HG02610 (cell line): ENCODE results near the gene MLANA.
"Not testable (repeated sequence)": the region's sequence is repeated elsewhere in the genome, so short reads cannot be mapped to it uniquely, and the experiment has no call there.

ENCODE experiments used
- ATAC-seq: cut with Tn5 transposase; IDR thresholded peaks from one replicate; pipeline ENCODE4 v1.9.1; 2021; ENCODE audit warnings: mild to moderate bottlenecking, moderate library complexity; ENCODE audit not compliant: unreplicated experiment

MLANA gene

DNA sequence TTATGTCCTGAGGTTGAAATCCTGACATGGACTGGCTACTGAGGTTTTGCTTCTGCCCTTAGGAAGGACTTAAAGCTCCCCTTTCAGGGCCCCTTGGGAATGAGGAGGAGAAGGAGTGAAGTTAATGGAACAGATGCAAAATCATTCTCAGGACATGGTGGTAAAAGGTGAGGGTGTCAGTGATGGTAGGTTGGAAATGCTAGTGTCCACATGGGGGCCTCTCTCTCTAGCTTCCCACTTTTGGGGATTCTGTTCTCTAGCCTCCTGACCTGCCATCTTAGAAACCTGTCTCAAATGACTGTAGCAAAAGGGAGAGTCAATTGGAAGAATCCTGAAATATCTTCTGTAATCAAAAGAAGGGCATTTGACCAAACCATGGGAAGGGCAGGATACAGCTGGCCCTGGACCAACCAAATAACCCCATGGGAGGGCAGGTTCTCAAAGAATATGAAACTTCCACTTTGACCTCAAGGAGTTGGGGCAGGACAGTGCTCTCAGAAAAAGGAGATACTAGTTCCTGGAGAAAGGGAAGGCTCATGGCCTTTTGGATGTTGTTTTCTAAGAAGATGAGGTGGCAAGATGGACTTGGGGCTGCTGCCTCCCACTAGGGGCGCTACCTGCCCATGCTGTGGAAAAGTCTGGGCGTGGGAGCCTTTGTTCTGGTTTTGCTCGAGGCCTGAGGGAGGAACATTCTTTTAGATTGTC lies 21.2 kb upstream of the MLANA start:
- no peak for ATAC-seq

DNA sequence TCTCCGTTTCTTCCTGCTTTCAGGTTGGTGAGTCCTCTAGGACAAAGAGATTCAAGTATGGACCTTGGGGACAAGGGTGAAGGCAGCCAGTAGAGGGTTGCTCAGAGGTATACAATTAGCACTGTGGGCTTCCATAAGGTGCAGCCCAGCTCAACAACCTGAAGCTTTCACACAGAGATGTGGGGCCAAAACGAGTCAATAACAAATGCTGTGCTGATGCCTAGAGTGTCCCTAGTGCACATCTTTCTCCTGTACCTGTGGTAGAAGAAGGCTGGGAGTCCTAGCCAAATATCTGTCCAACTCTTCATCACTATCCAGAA lies 20.7 kb upstream of the MLANA start:
- ATAC-seq: no peak

DNA sequence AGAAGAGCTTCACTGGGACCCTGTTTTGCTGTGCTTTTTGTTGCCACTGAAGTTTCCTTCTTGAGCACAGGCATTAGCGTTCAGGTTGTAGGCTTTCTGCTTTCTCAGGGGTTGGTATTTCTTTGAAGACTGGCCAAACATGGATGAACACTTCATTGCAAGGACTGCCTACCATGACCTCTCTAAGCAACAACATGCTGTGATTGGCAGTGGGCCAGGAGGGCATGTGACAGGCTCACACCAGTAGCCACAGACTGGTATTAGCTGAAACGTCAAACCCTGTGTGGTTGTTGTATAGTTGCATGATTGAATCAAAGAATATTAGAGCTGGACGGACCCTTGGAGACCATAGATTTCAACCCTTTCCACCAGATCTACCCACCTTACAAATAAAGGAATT lies 20.0 kb upstream of the MLANA start:
- ATAC-seq: no peak

- ATAC-seq: no peak
Observed at GRCh38 chr9:5871785-5872184, 18.9 kb upstream of the MLANA start.

DNA sequence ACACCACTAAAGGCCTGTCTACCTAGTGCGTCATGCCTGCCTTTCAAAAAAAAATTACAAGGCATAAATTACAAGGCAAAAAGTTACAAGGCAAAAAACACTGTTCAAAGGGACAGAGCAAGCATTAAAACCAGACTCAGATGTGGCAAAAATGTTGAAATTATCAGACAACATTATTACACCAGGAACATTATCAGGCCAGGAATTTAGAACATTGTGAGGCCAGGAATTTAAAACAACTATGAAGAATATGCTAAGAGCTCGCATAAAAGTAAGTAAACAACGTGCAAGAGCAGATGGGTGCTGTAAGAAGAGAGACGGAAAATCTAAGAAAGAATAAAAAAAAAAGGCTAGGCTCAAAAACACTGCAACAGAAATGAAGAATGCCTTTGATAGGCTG lies 18.2 kb upstream of the MLANA start:
- no peak for ATAC-seq

- no peak for ATAC-seq
Observed at GRCh38 chr9:5873439-5873838, 17.2 kb upstream of the MLANA start.

DNA sequence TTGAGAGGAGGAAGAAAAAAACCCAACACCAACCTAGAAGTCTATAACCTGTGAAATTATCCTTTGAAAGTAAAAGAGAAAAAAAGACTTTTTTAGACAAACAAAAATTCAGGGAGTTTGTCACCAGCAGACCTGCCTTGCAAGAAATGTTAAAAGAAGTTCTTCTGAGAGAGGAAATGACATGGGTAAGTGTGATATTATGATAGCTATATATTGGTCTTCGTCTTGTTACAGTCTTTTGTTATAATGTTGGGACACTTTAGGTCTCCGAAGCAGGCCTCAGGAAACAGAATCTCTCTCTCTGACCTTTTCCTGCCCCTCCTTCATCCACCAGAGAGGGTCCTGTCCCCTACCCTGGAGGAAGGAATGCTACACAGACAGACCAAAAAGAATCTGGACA lies 16.6 kb upstream of the MLANA start:
- ATAC-seq: no peak

GRCh38 chr9:5876026-5876425 lies 14.7 kb upstream of the MLANA start:
- peak; percentile 82 for ATAC-seq

GRCh38 chr9:5876711-5877110 lies 14.0 kb upstream of the MLANA start:
- no peak for ATAC-seq

DNA sequence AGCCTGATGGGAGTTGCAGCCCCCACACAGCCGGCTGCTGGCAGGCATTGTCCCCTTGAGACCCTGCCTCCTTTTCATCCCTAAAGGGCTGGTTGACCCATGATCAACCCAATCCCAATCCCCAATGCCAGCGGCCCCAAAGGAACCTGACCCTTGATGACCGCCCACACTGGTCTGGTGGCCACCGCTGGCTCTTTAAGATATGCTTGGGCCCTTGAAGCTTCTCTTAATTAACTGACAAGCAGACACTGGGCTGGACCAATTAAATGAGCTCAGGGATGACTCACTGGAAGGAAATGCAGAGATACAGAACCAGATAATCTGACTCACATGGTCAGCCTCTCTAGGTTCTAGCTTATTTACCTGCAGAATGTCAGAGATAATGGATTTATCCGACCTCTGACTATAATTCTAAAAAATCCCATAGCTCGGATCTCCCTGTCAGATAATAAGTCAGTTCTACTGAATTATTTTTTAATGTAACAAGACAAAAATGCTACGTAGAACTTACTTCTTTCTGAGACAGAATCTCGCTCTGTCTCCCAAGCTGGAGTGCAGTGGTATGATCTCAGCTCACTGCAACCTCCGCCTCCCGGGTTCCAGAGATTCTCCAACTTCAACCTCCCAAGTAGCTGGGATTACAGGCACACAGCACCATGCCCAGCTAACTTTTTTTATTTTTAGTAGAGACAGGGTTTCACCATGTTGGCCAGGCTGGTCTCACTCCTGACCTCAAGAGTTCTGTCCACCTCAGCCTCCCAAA lies 11.1 kb upstream of the MLANA start:
- no peak for ATAC-seq

- ATAC-seq: not testable (repeated sequence)
Observed at GRCh38 chr9:5882244-5883012, 8.3 kb upstream of the MLANA start.

DNA sequence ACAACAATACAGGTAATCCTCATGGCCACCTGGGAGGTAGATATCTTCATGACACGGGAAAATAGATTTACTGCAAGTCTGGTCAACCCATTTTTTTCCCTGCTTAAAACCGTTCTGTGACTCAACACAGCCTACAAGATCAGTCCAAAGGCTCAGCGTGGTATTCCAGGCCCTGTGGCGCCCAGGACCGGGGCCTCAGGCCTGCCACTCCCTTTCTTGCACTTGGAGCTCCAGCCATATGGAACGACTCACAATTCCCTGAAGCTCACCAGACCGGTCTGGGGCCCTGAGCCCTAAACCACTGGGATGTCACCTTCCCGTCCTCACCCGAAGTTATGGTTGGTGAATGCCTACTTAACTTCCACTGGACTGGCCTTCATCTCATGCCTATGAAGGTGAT lies 6.5 kb upstream of the MLANA start:
- no peak for ATAC-seq

GRCh38 chr9:5886114-5886939 lies 4.4 kb upstream of the MLANA start:
- peak; percentile 91 for ATAC-seq

DNA sequence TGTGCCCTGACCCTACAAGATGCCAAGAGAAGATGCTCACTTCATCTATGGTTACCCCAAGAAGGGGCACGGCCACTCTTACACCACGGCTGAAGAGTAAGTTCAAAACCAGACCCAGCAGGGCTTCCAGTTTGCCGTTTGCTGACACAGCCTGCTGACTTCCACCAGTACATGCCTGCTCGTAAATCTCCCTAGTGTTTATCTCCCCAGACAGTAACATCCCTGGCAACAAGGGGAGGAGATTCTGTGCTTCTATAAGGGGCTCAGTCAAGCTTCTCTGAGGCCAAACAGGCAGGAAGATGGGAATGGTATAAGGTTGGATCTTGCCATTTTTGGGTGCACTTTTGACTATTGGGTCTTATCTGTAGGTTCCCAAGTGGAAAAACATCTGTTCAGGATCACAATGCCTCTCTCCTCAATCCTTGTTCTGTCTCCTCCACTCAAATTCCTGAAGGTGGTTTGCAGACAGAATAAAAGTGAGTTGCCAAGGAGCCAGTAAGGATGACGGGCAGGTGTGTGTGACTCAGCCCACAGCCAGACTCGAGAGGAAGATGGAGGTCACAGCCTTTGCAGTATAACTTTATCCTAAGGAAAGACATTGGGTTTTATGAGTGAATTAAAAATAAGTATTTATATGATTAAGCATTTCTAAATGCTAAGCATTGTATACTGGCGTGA lies 1.9 kb downstream of the MLANA start:
- ATAC-seq: no peak

DNA sequence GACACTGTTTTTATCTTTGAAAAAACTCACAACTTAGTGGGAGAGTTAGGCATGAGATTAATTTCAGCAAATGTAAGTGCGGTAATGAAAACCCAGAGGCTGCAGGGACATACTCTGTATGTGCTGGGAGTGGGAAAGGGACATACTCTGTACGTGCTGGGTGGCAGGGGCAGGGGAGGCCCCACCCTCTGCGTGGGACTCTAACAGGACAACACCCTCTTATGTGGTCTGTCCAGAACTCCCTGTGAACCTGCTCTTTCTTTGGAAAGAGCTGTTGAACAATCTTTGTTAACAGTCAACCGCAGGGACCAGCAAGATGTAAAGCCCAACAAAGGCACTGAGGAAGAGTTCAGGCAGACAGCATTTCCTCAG lies 2.4 kb downstream of the MLANA start:
- no peak for ATAC-seq

DNA sequence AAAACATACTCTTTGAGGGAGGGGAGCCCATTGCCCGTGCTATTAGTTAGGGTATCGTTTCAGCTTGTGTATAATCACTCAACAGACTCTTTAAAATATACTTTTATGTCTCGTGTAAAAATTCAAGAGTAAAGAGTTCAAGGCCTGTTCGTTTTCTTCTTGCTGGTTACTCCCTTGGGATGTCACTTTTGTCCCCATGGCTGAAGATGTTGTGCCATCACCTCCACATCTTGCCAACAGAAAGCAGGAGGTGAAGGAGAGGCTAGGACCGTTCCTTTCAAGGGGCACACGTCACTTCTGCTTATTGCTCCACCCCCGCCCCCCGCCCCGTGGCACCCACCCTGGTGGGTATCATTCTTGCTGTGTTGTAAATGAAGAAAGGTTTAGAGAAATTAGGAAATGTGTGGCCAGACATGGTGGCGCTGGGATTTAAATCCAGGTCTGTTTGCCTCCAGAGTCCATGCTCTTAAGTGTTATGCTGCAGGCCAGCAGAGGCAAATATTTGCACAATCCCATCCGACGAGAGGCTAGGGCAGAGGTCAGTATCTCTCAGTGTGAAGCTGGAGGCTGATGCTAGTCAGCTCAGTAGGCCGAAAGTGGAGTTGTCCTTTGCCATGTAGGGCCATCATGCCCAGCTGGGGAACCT lies 3.0 kb downstream of the MLANA start:
- no peak for ATAC-seq

- no peak for ATAC-seq
Observed at GRCh38 chr9:5894237-5894959, 3.7 kb downstream of the MLANA start.

- no peak for ATAC-seq
Observed at GRCh38 chr9:5895782-5896181, 5.1 kb downstream of the MLANA start.

DNA sequence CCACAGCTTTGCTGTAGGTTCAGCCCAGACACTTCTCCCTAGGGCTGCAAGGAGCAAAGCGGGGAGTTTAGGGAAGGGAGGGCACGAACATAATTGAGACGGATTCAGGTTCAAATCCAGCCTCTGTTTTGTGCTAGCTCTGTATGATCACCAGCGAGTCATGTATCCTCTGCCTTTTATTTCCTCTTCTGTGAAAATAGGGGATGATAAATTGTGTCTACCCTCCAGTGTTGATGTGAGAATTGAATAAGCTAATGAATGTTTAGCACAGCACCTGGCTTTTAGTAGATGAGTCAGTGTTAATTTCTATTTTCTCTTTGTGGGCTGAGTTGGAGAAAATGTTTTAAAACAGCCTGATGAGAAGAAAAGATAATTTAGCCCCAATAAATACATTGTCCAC lies 6.2 kb downstream of the MLANA start:
- no peak for ATAC-seq

- no peak for ATAC-seq
Observed at GRCh38 chr9:5897851-5898250, 7.2 kb downstream of the MLANA start.
